Body of pancreas (tissue), 4 donors: ENCODE results near the gene ACTL8.

Experiments
- POLR2A ChIP-seq, 3 donors: fragments of 450-650 bp; IDR thresholded peaks; one replicate each; pipeline ENCODE4 v1.6.1; 2016; ENCODE audit warnings: antibody characterized with exemption in 3 of 3, mild to moderate bottlenecking in 2 of 3
- TF ChIP-seq, protein P1 (sequence below), 7 experiments: fragments of 450-650 bp in 4 of 7; fragments of 200-600 bp in 3 of 7; sonication (generic) in 3 of 7; IDR thresholded peaks; one replicate each; pipeline ENCODE4 v1.5.1; 2016 to 2019; ENCODE audit warnings: antibody characterized with exemption in 7 of 7

DNA sequence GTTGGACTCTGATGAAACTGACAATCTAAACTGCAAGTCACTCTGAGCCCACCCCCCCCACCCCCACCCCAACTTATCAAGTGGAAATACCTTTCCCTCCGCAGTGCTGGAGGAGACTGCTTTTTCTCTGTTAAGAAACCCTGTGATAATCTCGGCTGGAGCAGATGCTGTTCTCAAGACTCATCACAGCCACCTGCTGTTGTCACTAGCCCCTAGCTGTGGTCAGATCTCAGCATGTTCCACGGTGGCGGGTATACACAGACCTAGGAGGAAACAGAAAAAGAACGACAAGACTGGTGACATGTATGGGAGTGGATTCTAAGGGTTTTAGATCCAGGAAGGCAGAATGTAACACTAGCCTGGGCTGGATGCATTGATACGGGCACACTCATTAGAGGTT lies 2.3 kb downstream of the ACTL8 start:
- no peak for TF ChIP-seq POLR2A (IDR thresholded peaks at IDR 0.05)
- TF ChIP-seq, protein P1, sequence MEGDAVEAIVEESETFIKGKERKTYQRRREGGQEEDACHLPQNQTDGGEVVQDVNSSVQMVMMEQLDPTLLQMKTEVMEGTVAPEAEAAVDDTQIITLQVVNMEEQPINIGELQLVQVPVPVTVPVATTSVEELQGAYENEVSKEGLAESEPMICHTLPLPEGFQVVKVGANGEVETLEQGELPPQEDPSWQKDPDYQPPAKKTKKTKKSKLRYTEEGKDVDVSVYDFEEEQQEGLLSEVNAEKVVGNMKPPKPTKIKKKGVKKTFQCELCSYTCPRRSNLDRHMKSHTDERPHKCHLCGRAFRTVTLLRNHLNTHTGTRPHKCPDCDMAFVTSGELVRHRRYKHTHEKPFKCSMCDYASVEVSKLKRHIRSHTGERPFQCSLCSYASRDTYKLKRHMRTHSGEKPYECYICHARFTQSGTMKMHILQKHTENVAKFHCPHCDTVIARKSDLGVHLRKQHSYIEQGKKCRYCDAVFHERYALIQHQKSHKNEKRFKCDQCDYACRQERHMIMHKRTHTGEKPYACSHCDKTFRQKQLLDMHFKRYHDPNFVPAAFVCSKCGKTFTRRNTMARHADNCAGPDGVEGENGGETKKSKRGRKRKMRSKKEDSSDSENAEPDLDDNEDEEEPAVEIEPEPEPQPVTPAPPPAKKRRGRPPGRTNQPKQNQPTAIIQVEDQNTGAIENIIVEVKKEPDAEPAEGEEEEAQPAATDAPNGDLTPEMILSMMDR (IDR thresholded peaks at IDR 0.05) = no peak
